Measurements from ENCODE around the gene CABP2. TPM values are rescaled to one million over a fixed set of nuclear protein-coding genes. Genes with fewer than 3 reads are reported as not detected.
"Not testable (repeated sequence)": the region's sequence is repeated elsewhere in the genome, so short reads cannot be mapped to it uniquely, and the experiment has no call there.

Gene CABP2
- total RNA-seq, 1 donor from 2014 or later = not detected

DNA sequence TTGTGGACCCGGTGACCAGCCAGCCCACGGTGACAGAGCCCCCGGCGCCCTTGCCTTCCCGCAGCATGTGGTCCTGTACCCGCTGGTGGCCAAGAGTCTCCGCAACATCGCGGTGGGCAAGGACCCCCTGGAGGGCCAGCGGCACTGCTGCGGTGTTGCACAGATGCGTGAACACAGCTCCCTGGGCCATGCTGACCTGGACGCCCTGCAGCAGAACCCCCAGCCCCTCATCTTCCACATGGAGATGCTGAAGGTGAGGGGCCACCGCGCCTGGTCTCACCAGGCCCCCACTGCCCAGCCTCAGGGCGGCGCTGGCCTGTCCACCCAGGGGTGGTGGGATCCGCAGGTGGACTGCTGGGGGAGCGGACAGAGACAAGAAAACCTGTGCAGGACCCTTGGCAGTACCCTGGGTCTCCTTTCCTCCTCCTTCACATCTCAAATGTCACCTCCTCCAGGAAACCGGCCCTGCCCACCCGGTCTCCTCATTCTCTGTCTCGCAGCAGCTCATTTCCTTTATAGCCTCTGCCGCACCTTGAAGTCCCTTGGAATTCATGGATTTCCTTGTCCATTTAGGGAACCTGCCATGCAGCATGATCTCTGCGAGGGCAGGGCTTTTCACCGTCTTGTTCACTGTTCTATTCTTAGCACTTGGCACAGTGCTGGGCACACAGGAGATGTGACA, 33.9 kb downstream of the CABP2 start:
- Histone ChIP-seq H3K9me3 (replicated peaks) (no peaks in the 10 kb centered on the region), H3K27me3 (ENCODE audit: low read depth) (no peaks in the 10 kb centered on the region), H3K36me3 (peaks cover 66% of the 10 kb centered on the region), H3K4me1 (peaks cover 27% of the 10 kb centered on the region), H3K27ac (replicated peaks) (no peak overlapping the region), H3K4me3 (no peak overlapping the region)
- no peak for DNase-seq
- TF ChIP-seq, protein P1, sequence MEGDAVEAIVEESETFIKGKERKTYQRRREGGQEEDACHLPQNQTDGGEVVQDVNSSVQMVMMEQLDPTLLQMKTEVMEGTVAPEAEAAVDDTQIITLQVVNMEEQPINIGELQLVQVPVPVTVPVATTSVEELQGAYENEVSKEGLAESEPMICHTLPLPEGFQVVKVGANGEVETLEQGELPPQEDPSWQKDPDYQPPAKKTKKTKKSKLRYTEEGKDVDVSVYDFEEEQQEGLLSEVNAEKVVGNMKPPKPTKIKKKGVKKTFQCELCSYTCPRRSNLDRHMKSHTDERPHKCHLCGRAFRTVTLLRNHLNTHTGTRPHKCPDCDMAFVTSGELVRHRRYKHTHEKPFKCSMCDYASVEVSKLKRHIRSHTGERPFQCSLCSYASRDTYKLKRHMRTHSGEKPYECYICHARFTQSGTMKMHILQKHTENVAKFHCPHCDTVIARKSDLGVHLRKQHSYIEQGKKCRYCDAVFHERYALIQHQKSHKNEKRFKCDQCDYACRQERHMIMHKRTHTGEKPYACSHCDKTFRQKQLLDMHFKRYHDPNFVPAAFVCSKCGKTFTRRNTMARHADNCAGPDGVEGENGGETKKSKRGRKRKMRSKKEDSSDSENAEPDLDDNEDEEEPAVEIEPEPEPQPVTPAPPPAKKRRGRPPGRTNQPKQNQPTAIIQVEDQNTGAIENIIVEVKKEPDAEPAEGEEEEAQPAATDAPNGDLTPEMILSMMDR (IDR thresholded peaks at IDR 0.05; ENCODE audit: borderline replicate concordance) = no peak
- intact Hi-C loops (cut with micrococcal nuclease) = no loop called here

DNA sequence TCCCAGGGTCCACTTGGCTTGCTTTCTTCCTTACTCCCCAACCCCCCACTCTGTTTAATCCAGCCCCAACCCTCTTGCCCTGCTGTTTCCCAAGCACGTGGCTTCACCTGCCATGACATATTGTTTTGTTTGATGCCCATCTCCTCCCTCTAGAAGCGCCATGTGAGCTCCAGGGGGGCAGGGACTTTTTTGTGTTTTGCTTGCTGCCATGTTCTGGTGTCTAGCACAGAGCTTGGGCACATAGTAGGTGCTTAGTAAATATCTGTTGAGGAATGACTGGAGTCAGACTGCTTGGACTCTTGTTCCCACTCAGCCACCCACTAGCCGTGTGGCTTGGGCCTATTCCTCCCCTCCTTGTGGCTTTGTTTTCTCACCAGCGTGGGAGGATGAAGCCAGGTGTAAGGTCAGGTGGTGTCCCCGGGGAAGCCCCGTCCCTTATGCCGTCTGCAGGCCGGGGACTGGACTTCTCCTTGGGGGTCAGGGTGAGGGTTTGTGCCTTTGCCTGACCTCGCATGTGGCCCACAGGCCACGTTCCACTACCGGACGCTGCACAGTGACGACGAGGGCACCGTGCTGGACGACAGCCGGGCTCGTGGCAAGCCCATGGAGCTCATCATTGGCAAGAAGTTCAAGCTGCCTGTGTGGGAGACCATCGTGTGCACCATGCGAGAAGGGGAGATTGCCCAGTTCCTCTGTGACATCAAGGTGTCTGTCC, 36.6 kb downstream of the CABP2 start:
- Histone ChIP-seq H3K27me3 (ENCODE audit: low read depth) (no peaks in the 10 kb centered on the region), H3K4me3 (no peak overlapping the region), H3K9me3 (replicated peaks) (no peaks in the 10 kb centered on the region), H3K36me3 (peaks cover 39% of the 10 kb centered on the region), H3K4me1 (peaks cover 43% of the 10 kb centered on the region), H3K27ac (replicated peaks) (no peak overlapping the region)
- intact Hi-C loops (cut with micrococcal nuclease) = no loop called here
- TF ChIP-seq, protein P1 (IDR thresholded peaks at IDR 0.05; ENCODE audit: borderline replicate concordance) = no peak
- no peak for DNase-seq

- H3K4me3 ChIP-seq; H3K27me3 ChIP-seq (ENCODE audit: low read depth); DNase-seq; H3K27ac ChIP-seq (replicated peaks); intact Hi-C loops (cut with micrococcal nuclease); H3K9me3 ChIP-seq (replicated peaks): not testable (repeated sequence)
- H3K4me1 ChIP-seq = peaks cover 43% of the 10 kb centered on the region
- peaks cover 33% of the 10 kb centered on the region for H3K36me3 ChIP-seq
Measured at GRCh38 chr11:67485873-67486361, 37.3 kb downstream of the CABP2 start.

DNA sequence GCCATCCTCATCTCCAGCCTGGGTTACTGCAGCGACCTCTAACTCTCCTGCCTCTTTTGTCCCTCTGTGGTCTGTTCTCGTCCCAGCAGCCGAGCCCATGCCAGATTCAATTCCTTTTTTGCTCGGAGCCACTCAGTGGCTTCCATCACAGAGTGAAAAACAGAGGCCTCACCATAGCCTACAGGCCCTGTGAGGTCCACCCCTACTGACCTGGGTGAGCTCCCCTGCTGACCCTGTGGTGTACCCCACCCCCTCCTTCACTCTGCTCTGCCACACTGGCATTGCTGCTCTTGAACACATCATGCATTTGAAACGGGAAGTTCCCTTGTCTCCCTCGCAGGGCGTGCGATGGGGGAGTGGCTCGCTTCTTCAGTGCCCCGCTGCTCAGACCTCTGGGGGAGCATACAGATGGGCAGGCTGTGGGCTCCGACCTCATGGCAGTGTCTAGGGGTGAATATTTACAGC, 38.4 kb downstream of the CABP2 start:
- H3K9me3 ChIP-seq (replicated peaks) = no peaks in the 10 kb centered on the region
- no peak overlapping the region for H3K27ac ChIP-seq (replicated peaks)
- DNase-seq = no peak
- intact Hi-C loops (cut with micrococcal nuclease) = no loop called here
- H3K4me1 ChIP-seq = peaks cover 43% of the 10 kb centered on the region
- H3K36me3 ChIP-seq = peaks cover 23% of the 10 kb centered on the region
- no peak overlapping the region for H3K4me3 ChIP-seq
- H3K27me3 ChIP-seq (ENCODE audit: low read depth) = no peaks in the 10 kb centered on the region
- TF ChIP-seq, protein P1 (IDR thresholded peaks at IDR 0.05; ENCODE audit: borderline replicate concordance) = no peak

- Histone ChIP-seq H3K4me3 (peak overlapping the region; percentile 68), H3K27ac (replicated peaks) (peak overlapping the region; percentile 85), H3K27me3 (ENCODE audit: low read depth) (peaks cover 3% of the 10 kb centered on the region), H3K4me1 (peaks cover 38% of the 10 kb centered on the region), H3K36me3 (peaks cover 16% of the 10 kb centered on the region), H3K9me3 (replicated peaks) (no peaks in the 10 kb centered on the region)
- TF ChIP-seq, protein P1 (IDR thresholded peaks at IDR 0.05; ENCODE audit: borderline replicate concordance) = no peak
- DNase-seq = no peak
- intact Hi-C loops (cut with micrococcal nuclease) = no loop called here
Measured at GRCh38 chr11:67483831-67484665, 39.2 kb downstream of the CABP2 start.
